Measurements from ENCODE around the gene VPS72. TPM values are rescaled to one million over a fixed set of nuclear protein-coding genes. Genes with fewer than 3 reads are reported as not detected.

VPS72 gene
- total RNA-seq, 4 donors from 2014 or later: 17.2 to 30.8 (median 26.8) TPM

DNA sequence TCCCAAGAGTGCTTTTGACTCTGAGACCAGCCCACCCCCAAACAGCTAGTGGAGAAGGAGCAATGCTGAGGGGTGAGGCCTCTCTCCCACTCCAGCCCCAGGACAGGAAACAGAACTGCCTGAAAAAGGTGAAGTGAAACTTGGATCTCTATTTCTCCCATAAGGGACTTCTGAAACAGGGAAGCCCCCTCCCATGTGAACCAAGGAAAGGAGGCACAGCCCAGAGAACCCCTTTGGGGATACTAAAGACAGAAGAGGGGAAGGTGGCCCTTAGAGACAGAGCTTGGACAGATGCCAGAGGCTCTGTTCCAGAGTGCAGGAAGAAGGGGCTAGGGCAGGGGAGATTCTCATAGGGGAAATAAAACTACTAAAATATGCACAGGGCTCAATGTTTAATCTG is 30.6 kb downstream of the VPS72 start:
- H3K9me3 ChIP-seq: no peaks in the 10 kb centered on the region
- H3K36me3 ChIP-seq: peaks cover 47% of the 10 kb centered on the region
- no peak overlapping the region for H3K4me3 ChIP-seq
- TF ChIP-seq EP300 (IDR thresholded peaks at IDR 0.05) (no peak), POLR2A (IDR thresholded peaks at IDR 0.05) (no peak), POLR2AphosphoS5 (IDR thresholded peaks at IDR 0.05) (no peak)
- TF ChIP-seq, protein P1, sequence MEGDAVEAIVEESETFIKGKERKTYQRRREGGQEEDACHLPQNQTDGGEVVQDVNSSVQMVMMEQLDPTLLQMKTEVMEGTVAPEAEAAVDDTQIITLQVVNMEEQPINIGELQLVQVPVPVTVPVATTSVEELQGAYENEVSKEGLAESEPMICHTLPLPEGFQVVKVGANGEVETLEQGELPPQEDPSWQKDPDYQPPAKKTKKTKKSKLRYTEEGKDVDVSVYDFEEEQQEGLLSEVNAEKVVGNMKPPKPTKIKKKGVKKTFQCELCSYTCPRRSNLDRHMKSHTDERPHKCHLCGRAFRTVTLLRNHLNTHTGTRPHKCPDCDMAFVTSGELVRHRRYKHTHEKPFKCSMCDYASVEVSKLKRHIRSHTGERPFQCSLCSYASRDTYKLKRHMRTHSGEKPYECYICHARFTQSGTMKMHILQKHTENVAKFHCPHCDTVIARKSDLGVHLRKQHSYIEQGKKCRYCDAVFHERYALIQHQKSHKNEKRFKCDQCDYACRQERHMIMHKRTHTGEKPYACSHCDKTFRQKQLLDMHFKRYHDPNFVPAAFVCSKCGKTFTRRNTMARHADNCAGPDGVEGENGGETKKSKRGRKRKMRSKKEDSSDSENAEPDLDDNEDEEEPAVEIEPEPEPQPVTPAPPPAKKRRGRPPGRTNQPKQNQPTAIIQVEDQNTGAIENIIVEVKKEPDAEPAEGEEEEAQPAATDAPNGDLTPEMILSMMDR (IDR thresholded peaks at IDR 0.05): no peak
- H3K27ac ChIP-seq: no peak overlapping the region
- DNase-seq (ENCODE audit: low spot score in 2 of 2): no peak
- peaks cover 23% of the 10 kb centered on the region for H3K4me1 ChIP-seq
- H3K27me3 ChIP-seq: no peaks in the 10 kb centered on the region

DNA sequence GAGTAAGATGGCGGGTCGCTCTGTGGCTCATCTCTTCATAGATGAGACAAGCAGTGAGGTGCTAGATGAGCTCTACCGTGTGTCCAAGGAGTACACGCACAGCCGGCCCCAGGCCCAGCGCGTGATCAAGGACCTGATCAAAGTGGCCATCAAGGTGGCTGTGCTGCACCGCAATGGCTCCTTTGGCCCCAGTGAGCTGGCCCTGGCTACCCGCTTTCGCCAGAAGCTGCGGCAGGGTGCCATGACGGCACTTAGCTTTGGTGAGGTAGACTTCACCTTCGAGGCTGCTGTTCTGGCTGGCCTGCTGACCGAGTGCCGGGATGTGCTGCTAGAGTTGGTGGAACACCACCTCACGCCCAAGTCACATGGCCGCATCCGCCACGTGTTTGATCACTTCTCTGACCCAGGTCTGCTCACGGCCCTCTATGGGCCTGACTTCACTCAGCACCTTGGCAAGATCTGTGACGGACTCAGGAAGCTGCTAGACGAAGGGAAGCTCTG is 31.2 kb downstream of the VPS72 start:
- no peaks in the 10 kb centered on the region for H3K9me3 ChIP-seq
- WGBS: 84% methylated on average over 22 of the region's 22 CpGs
- H3K27me3 ChIP-seq: no peaks in the 10 kb centered on the region
- H3K27ac ChIP-seq: no peak overlapping the region
- peaks cover 17% of the 10 kb centered on the region for H3K4me1 ChIP-seq
- peaks cover 47% of the 10 kb centered on the region for H3K36me3 ChIP-seq
- TF ChIP-seq, protein P1 (IDR thresholded peaks at IDR 0.05): no peak
- no peak for TF ChIP-seq POLR2AphosphoS5 (IDR thresholded peaks at IDR 0.05)
- no peak for TF ChIP-seq POLR2A (IDR thresholded peaks at IDR 0.05)
- TF ChIP-seq EP300 (IDR thresholded peaks at IDR 0.05): no peak
- no peak overlapping the region for H3K4me3 ChIP-seq
- DNase-seq (ENCODE audit: low spot score in 2 of 2): no peak

DNA sequence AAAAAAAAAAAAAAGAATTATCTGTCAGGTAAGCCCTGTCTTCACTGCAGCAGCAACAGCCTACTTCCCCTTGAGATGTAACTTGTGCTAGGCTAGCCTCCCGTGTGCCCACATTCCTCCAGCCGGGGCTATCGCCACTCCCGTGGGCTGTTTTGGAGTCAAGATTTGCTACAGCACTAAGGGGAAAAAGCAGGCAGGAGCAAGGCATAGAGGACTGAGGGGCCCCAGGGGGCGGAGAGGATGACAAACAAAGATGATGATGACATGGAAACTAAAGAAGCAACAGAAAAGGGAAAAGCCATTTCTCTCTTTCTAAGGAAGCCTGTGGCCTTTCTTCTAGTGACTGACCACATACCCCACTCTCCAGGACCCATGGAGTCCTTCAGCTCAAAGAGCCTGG is 31.7 kb downstream of the VPS72 start:
- 83% methylated on average over 5 of the region's 5 CpGs for WGBS

DNA sequence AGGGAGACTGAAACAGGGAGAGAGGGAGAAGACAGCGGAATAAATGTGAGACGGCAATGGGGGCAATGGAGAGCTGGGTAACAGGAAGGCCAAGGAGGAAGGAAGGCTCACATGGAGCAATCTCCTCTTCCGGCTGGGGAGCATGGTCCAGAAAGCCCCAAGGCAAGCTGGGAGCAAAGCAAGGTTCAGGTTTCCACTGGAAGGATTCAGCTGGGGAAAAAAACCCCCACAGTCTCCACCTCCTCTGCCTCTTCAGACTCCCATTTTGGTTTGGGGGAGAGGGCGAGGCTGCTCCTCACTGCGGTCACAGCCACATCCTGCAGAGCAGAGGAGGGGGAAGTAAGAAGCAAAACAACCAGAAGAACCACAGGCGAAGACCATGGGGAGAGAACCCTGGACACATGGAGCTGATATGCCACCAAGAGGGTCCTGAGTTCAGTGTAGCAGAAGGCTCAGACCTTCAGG is 32.9 kb downstream of the VPS72 start:
- TF ChIP-seq EP300 (IDR thresholded peaks at IDR 0.05): no peak
- no peak for TF ChIP-seq POLR2AphosphoS5 (IDR thresholded peaks at IDR 0.05)
- TF ChIP-seq POLR2A (IDR thresholded peaks at IDR 0.05): no peak
- TF ChIP-seq, protein P1 (IDR thresholded peaks at IDR 0.05): no peak
- peaks cover 47% of the 10 kb centered on the region for H3K36me3 ChIP-seq
- no peak for DNase-seq (ENCODE audit: low spot score in 2 of 2)
- no peaks in the 10 kb centered on the region for H3K27me3 ChIP-seq
- 78% methylated on average over 6 of the region's 6 CpGs for WGBS
- H3K4me3 ChIP-seq: peak overlapping the region; percentile 38
- peaks cover 14% of the 10 kb centered on the region for H3K4me1 ChIP-seq
- no peak overlapping the region for H3K27ac ChIP-seq
- H3K9me3 ChIP-seq: no peaks in the 10 kb centered on the region

More for the DNA sequence above, 31.7 kb downstream of the VPS72 start:
- no peak for DNase-seq (ENCODE audit: low spot score in 2 of 2)
- H3K9me3 ChIP-seq: no peaks in the 10 kb centered on the region
- TF ChIP-seq POLR2AphosphoS5 (IDR thresholded peaks at IDR 0.05) (no peak), EP300 (IDR thresholded peaks at IDR 0.05) (no peak), POLR2A (IDR thresholded peaks at IDR 0.05) (no peak)
- TF ChIP-seq, protein P1 (IDR thresholded peaks at IDR 0.05): no peak
- no peak overlapping the region for H3K27ac ChIP-seq
- H3K27me3 ChIP-seq: no peaks in the 10 kb centered on the region
- H3K4me1 ChIP-seq: peaks cover 14% of the 10 kb centered on the region
- peak overlapping the region; percentile 38 for H3K4me3 ChIP-seq
- H3K36me3 ChIP-seq: peaks cover 47% of the 10 kb centered on the region

DNA sequence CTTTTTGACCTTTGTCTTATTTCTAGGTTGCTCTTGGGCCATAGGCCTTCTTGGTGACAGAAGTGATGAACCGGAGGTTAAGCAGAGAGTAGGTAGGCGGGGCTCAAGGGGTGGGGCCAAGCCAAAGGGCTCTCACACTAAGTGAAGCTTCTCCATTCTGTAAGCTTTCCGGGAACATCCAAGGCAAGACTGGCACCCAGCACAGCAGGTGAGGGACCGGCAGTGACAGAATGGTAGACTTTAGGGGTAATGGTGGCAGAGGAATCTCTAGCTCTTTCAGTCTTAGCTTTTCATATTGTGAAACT is 33.5 kb downstream of the VPS72 start, which contains the start of gene TNFAIP8L2:
Gene TNFAIP8L2 (plus strand): TSS at position 135 of the 305 bp plus-strand sequence. CDS start 2,049 bp downstream, outside the sequence.
- no peaks in the 10 kb centered on the region for H3K27me3 ChIP-seq
- TF ChIP-seq, protein P1 (IDR thresholded peaks at IDR 0.05): no peak
- TF ChIP-seq EP300 (IDR thresholded peaks at IDR 0.05) (no peak), POLR2A (IDR thresholded peaks at IDR 0.05) (no peak)
- whole genome bisulfite sequencing: 43% methylated on average over 4 of the region's 4 CpGs
- peaks cover 43% of the 10 kb centered on the region for H3K36me3 ChIP-seq
- H3K9me3 ChIP-seq: no peaks in the 10 kb centered on the region
- H3K4me1 ChIP-seq: peaks cover 14% of the 10 kb centered on the region
- H3K4me3 ChIP-seq: peak within 1 kb of the TSS; percentile 38
- no peak for DNase-seq (ENCODE audit: low spot score in 2 of 2)
- H3K27ac ChIP-seq: no peak within 1 kb of the TSS
